ENCODE data around the gene MRPS25. TPM values are rescaled to one million over a fixed set of nuclear protein-coding genes. Genes with fewer than 3 reads are reported as not detected.
A peak's percentile ranks its signal among the peaks of the same experiment; 100 is the strongest.

MRPS25 gene
- total RNA-seq, 2 experiments from 2014 or later: 34.6 to 35.0 TPM

- peaks cover 58% of the 10 kb centered on the region for H3K36me3 Mint-ChIP-seq (ENCODE audit: low read depth)
- DNase-seq: no peak
- ChIA-PET POLR2A (interaction anchor here (1.1 kb wide), 1 partner anchor 9 kb away, joined by 5 read pairs; the partner anchor contains the start of gene MRPS25), CTCF (no interaction called here)
- H3K27ac Mint-ChIP-seq: no peak overlapping the region
- no peaks in the 10 kb centered on the region for H3K27me3 Mint-ChIP-seq
- H3K4me1 Mint-ChIP-seq: peaks cover 2% of the 10 kb centered on the region
- no peaks in the 10 kb centered on the region for H3K9me3 Mint-ChIP-seq
- H3K4me3 Mint-ChIP-seq: no peak overlapping the region
These were observed 9.4 kb upstream of the MRPS25 start for GRCh38 chr3:15074500-15074899.

GRCh38 chr3:15071699-15072098, 6.6 kb upstream of the MRPS25 start:
- Mint-ChIP-seq H3K36me3 (ENCODE audit: low read depth) (peaks cover 41% of the 10 kb centered on the region), H3K27me3 (no peaks in the 10 kb centered on the region), H3K4me1 (peaks cover 3% of the 10 kb centered on the region), H3K4me3 (no peak overlapping the region), H3K9me3 (no peaks in the 10 kb centered on the region), H3K27ac (no peak overlapping the region)
- DNase-seq: no peak
- POLR2A ChIA-PET: interaction anchor here (0.6 kb wide), 1 partner anchor 629 kb away, joined by 3 read pairs; no protein-coding TSS in a partner anchor
- CTCF ChIA-PET: interaction anchor here (2.1 kb wide), 1 partner anchor 20 kb away, joined by 4 read pairs; no protein-coding TSS in a partner anchor

GRCh38 chr3:15069441-15069840, 4.3 kb upstream of the MRPS25 start:
- DNase-seq: no peak
- H3K27ac Mint-ChIP-seq: no peak overlapping the region
- peaks cover 24% of the 10 kb centered on the region for H3K36me3 Mint-ChIP-seq (ENCODE audit: low read depth)
- ChIA-PET CTCF (interaction anchor here (1.3 kb wide), 1 partner anchor 18 kb away, joined by 3 read pairs; no protein-coding TSS in a partner anchor), POLR2A (interaction anchor here (1.2 to 2.0 kb wide), 3 partner anchors 29 to 123 kb away, joined by 3 to 10 read pairs (median 4); partner anchors contain the start of genes NR2C2 and RBSN)
- H3K4me3 Mint-ChIP-seq: no peak overlapping the region
- H3K9me3 Mint-ChIP-seq: no peaks in the 10 kb centered on the region
- peaks cover 15% of the 10 kb centered on the region for H3K4me1 Mint-ChIP-seq
- H3K27me3 Mint-ChIP-seq: no peaks in the 10 kb centered on the region

- H3K9me3 Mint-ChIP-seq: no peaks in the 10 kb centered on the region
- H3K4me3 Mint-ChIP-seq: peak overlapping the region; percentile 18
- POLR2A ChIA-PET: no interaction called here
- H3K4me1 Mint-ChIP-seq: peaks cover 29% of the 10 kb centered on the region
- peaks cover 14% of the 10 kb centered on the region for H3K36me3 Mint-ChIP-seq (ENCODE audit: low read depth)
- no peak for DNase-seq
- H3K27me3 Mint-ChIP-seq: no peaks in the 10 kb centered on the region
- no peak overlapping the region for H3K27ac Mint-ChIP-seq
- CTCF ChIA-PET: interaction anchor here (1.4 kb wide), 1 partner anchor 30 kb away, joined by 3 read pairs; no protein-coding TSS in a partner anchor
These were observed 1.4 kb upstream of the MRPS25 start for GRCh38 chr3:15066467-15066866.

GRCh38 chr3:15065550-15066007, 464 bp upstream of the MRPS25 start:
- CTCF ChIA-PET: interaction anchor here (0.7 to 2.6 kb wide), 11 partner anchors 8 to 415 kb away, joined by 3 to 28 read pairs (median 3); partner anchors contain the start of gene RBSN
- no peaks in the 10 kb centered on the region for H3K27me3 Mint-ChIP-seq
- peak overlapping the region; percentile 89 for H3K27ac Mint-ChIP-seq
- no peak for DNase-seq
- POLR2A ChIA-PET: interaction anchor here (0.8 to 3.2 kb wide), 17 partner anchors 9 to 921 kb away, joined by 3 to 53 read pairs (median 5); partner anchors contain the start of genes CAPN7, CCDC174, NR2C2 and RBSN
- H3K4me3 Mint-ChIP-seq: peak overlapping the region; percentile 96
- H3K9me3 Mint-ChIP-seq: no peaks in the 10 kb centered on the region
- peaks cover 29% of the 10 kb centered on the region for H3K4me1 Mint-ChIP-seq
- peaks cover 15% of the 10 kb centered on the region for H3K36me3 Mint-ChIP-seq (ENCODE audit: low read depth)

- Mint-ChIP-seq H3K27ac (peak overlapping the region; percentile 78), H3K27me3 (no peaks in the 10 kb centered on the region), H3K9me3 (no peaks in the 10 kb centered on the region)
These were observed 748 bp downstream of the MRPS25 start for GRCh38 chr3:15064299-15064834.

GRCh38 chr3:15063656-15064286, 1.3 kb downstream of the MRPS25 start:
- Mint-ChIP-seq H3K4me3 (peak overlapping the region; percentile 96), H3K27ac (peak overlapping the region; percentile 78), H3K9me3 (no peaks in the 10 kb centered on the region), H3K36me3 (ENCODE audit: low read depth) (peaks cover 23% of the 10 kb centered on the region), H3K27me3 (no peaks in the 10 kb centered on the region), H3K4me1 (peaks cover 35% of the 10 kb centered on the region)
- ChIA-PET CTCF (interaction anchor here (2.2 to 2.6 kb wide), 2 partner anchors 12 to 35 kb away, joined by 9 to 28 read pairs; partner anchors contain the start of gene RBSN), POLR2A (interaction anchor here (1.0 to 3.2 kb wide), 8 partner anchors 8 to 143 kb away, joined by 3 to 53 read pairs (median 8); partner anchors contain the start of genes CAPN7, NR2C2 and RBSN)
- no peak for DNase-seq

More at GRCh38 chr3:15064299-15064834, 748 bp downstream of the MRPS25 start:
- ChIA-PET CTCF (interaction anchor here (0.8 to 2.6 kb wide), 7 partner anchors 9 to 413 kb away, joined by 3 to 28 read pairs (median 5); partner anchors contain the start of gene RBSN), POLR2A (interaction anchor here (1.0 to 3.2 kb wide), 13 partner anchors 9 to 919 kb away, joined by 3 to 53 read pairs (median 7); partner anchors contain the start of genes CAPN7, CCDC174, NR2C2 and RBSN)
- H3K4me1 Mint-ChIP-seq: peaks cover 35% of the 10 kb centered on the region
- peak overlapping the region; percentile 96 for H3K4me3 Mint-ChIP-seq
- DNase-seq: peak; percentile 29
- peaks cover 18% of the 10 kb centered on the region for H3K36me3 Mint-ChIP-seq (ENCODE audit: low read depth)

- Mint-ChIP-seq H3K4me3 (peak overlapping the region; percentile 96), H3K36me3 (ENCODE audit: low read depth) (peaks cover 28% of the 10 kb centered on the region), H3K9me3 (no peaks in the 10 kb centered on the region), H3K27ac (no peak overlapping the region), H3K27me3 (no peaks in the 10 kb centered on the region), H3K4me1 (peaks cover 37% of the 10 kb centered on the region)
- ChIA-PET POLR2A (interaction anchor here (2.6 to 3.2 kb wide), 3 partner anchors 12 to 116 kb away, joined by 8 to 53 read pairs (median 20); partner anchors contain the start of genes NR2C2 and RBSN), CTCF (interaction anchor here (2.2 kb wide), 1 partner anchor 11 kb away, joined by 28 read pairs; no protein-coding TSS in a partner anchor)
- DNase-seq: no peak
These were observed 1.9 kb downstream of the MRPS25 start for GRCh38 chr3:15063238-15063637.

GRCh38 chr3:15060029-15060428, 5.1 kb downstream of the MRPS25 start:
- Mint-ChIP-seq H3K27ac (no peak overlapping the region), H3K36me3 (ENCODE audit: low read depth) (peaks cover 54% of the 10 kb centered on the region)
- CTCF ChIA-PET: interaction anchor here (0.7 to 1.7 kb wide), 2 partner anchors 9 to 615 kb away, joined by 3 to 6 read pairs; no protein-coding TSS in a partner anchor

GRCh38 chr3:15056676-15057404, 8.3 kb downstream of the MRPS25 start:
- H3K9me3 Mint-ChIP-seq: no peaks in the 10 kb centered on the region
- peaks cover 69% of the 10 kb centered on the region for H3K36me3 Mint-ChIP-seq (ENCODE audit: low read depth)
- H3K27me3 Mint-ChIP-seq: no peaks in the 10 kb centered on the region
- H3K27ac Mint-ChIP-seq: no peak overlapping the region
- ChIA-PET POLR2A (interaction anchor here (2.5 kb wide), 1 partner anchor 8 kb away, joined by 16 read pairs; the partner anchor contains the start of gene MRPS25), CTCF (no interaction called here)
- DNase-seq: no peak
- no peak overlapping the region for H3K4me3 Mint-ChIP-seq
- peaks cover 40% of the 10 kb centered on the region for H3K4me1 Mint-ChIP-seq

More at GRCh38 chr3:15060029-15060428, 5.1 kb downstream of the MRPS25 start:
- Mint-ChIP-seq H3K4me1 (peaks cover 45% of the 10 kb centered on the region), H3K4me3 (no peak overlapping the region), H3K9me3 (no peaks in the 10 kb centered on the region), H3K27me3 (no peaks in the 10 kb centered on the region)
- DNase-seq: no peak
- POLR2A ChIA-PET: interaction anchor here (0.8 to 1.5 kb wide), 2 partner anchors 37 to 102 kb away, joined by 3 to 4 read pairs; no protein-coding TSS in a partner anchor

GRCh38 chr3:15055019-15055557, 10.0 kb downstream of the MRPS25 start:
- H3K36me3 Mint-ChIP-seq (ENCODE audit: low read depth): peaks cover 75% of the 10 kb centered on the region
- no peaks in the 10 kb centered on the region for H3K9me3 Mint-ChIP-seq
- H3K4me1 Mint-ChIP-seq: peaks cover 45% of the 10 kb centered on the region
- ChIA-PET CTCF (no interaction called here), POLR2A (interaction anchor here (1.3 to 2.5 kb wide), 3 partner anchors 9 to 44 kb away, joined by 3 to 16 read pairs (median 4); partner anchors contain the start of genes MRPS25 and RBSN)
- H3K4me3 Mint-ChIP-seq: peak overlapping the region; percentile 23
- peak overlapping the region; percentile 84 for H3K27ac Mint-ChIP-seq
- peak; percentile 78 for DNase-seq
- H3K27me3 Mint-ChIP-seq: no peaks in the 10 kb centered on the region

GRCh38 chr3:15053541-15053940, 11.6 kb downstream of the MRPS25 start:
- Mint-ChIP-seq H3K36me3 (ENCODE audit: low read depth) (peaks cover 68% of the 10 kb centered on the region), H3K27ac (peak overlapping the region; percentile 49), H3K9me3 (no peaks in the 10 kb centered on the region), H3K4me3 (no peak overlapping the region), H3K27me3 (no peaks in the 10 kb centered on the region), H3K4me1 (peaks cover 39% of the 10 kb centered on the region)
- POLR2A ChIA-PET: interaction anchor here (4.4 kb wide), 1 partner anchor 11 kb away, joined by 20 read pairs; the partner anchor contains the start of gene MRPS25
- CTCF ChIA-PET: interaction anchor here (3.6 kb wide), 1 partner anchor 11 kb away, joined by 28 read pairs; the partner anchor contains the start of gene MRPS25
- DNase-seq: no peak
